Measurements from ENCODE around the gene PFKL. TPM values are rescaled to one million over a fixed set of nuclear protein-coding genes. Genes with fewer than 3 reads are reported as not detected.

The PFKL gene
- total and polyA plus RNA-seq, 2 of the 8 experiments (the other 6 are each of a cell fraction or from before 2014, with no cell fraction given) = 80.2 to 82.3 TPM

DNA sequence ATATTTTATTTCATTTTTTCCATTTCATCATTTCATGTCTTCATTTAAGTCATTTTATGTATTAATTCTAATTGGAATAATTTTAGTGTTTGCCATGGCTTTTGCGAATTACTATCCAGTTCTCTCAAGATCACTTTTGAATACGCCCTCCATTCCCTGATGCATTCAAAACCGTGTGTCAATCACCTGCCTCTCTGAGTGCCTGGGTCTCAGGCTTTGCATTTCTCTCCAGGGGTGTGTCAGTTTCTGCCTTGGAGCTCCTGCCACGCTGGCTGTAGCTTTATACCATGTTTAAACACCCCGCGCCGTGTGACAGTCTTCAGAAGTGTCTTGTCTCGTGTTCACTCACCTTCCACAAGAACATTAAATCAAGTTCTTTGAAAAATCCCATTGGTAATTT lies 30.8 kb upstream of the PFKL start (continued):
- no peak for TF ChIP-seq CHD7 (IDR thresholded peaks at IDR 0.05; ENCODE audit: insufficient replicate concordance, low read length)
- TF ChIP-seq GTF2F1 (IDR thresholded peaks at IDR 0.05; ENCODE audit: borderline replicate concordance, low read depth, low read length) = no peak
- TF ChIP-seq GABPA (IDR thresholded peaks at IDR 0.05; ENCODE audit: borderline replicate concordance, insufficient read depth, low read length) = no peak
- TF ChIP-seq EP300 (IDR thresholded peaks at IDR 0.05; ENCODE audit: borderline replicate concordance in 1 of 2, low read depth in 2 of 2, low read length in 2 of 2) = no peak
- TF ChIP-seq CHD2 (IDR thresholded peaks at IDR 0.05; ENCODE audit: low read length) = no peak
- no peak for TF ChIP-seq MAX (IDR thresholded peaks at IDR 0.05)
- TF ChIP-seq CHD1 (IDR thresholded peaks at IDR 0.05; ENCODE audit: low read depth, low read length) = no peak
- no peak for TF ChIP-seq SIN3A (conservative IDR thresholded peaks at IDR 0.05 in 1 of 2, IDR thresholded peaks at IDR 0.05 in 1 of 2; ENCODE audit: low read depth in 1 of 2, low read length in 2 of 2)
- no peak for TF ChIP-seq MAFK (IDR thresholded peaks at IDR 0.05; ENCODE audit: low read depth, low read length)
- TF ChIP-seq RBBP5 (IDR thresholded peaks at IDR 0.05; ENCODE audit: borderline replicate concordance, low read depth, low read length) = no peak
- TF ChIP-seq JUND (IDR thresholded peaks at IDR 0.05; ENCODE audit: low read length) = no peak
- TF ChIP-seq CREB1 (IDR thresholded peaks at IDR 0.05) = no peak

Measured in H1 (cell line).